ENCODE measurements around the gene DOK6.

- no peak for TF ChIP-seq CTCF (IDR thresholded peaks at IDR 0.05)
- no peak for TF ChIP-seq POLR2AphosphoS5 (IDR thresholded peaks at IDR 0.05)
Observed at GRCh38 chr18:69636529-69637301, 236.0 kb downstream of the DOK6 start.
